DMS153 treated with DMSO at 0.1 percent for 48 hours (cell line): ENCODE data around the gene FAM227A.

Experiments used
- DNase-seq: peaks from one replicate; lab custom pipeline; 2025; ENCODE audit not compliant: unreplicated experiment; lab: John Stamatoyannopoulos, UW

Gene FAM227A

GRCh38 chr22:38554281-38554680 is 101.9 kb downstream of the FAM227A start:
- no peak for DNase-seq

DNA sequence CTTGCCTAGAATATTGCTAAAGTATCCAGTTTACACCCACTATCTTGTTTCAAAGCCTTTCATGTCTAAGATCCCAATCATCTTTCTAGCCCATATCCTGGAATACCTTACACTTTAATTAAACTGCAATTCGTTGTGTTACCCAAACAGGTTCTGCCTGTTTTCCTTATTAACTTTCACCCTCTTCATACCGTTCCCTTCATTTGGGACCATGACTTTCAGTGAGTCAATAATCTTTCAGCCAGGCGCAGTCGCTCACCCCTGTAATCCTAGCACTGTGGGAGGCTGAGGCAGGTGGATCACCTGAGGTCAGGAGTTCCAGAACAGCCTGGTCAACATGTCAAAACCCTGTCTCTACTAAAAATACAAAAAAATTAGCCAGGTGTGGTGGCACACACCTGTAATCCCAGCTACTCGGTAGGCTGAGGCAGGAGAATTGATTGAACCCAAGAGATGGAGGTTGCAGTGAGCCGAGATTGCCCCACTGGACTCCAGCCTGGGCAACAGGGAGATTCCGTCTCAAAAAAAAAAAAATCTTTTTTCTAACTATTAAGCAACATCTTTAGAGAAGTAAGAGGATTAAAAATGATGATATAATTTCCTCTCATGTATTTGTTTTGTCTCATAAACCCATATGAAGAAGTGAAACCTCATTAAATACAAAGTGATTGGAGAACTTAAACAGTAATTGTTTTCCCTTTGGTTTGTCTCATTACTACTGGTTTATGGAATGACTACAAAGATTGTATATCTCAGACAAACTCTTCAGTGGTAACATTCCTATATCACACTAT is 106.9 kb downstream of the FAM227A start:
- DNase-seq, result no peak

- DNase-seq, result no peak
These were observed 115.5 kb downstream of the FAM227A start for GRCh38 chr22:38540701-38541100.

- DNase-seq, result no peak
These were observed 124.8 kb downstream of the FAM227A start for GRCh38 chr22:38531251-38531938.
